GM19240 (cell line): ENCODE results near the gene KRT79.
"Not testable (repeated sequence)": the region's sequence is repeated elsewhere in the genome, so short reads cannot be mapped to it uniquely, and the experiment has no call there.

Experiments used
- DNase-seq: peaks from one replicate; pipeline ENCODE4 v3.0.0; 2011; ENCODE audit warnings: low spot score; ENCODE audit not compliant: insufficient read length

KRT79 gene

GRCh38 chr12:52861511-52861910 is 27.4 kb upstream of the KRT79 start:
- DNase-seq: no peak

- DNase-seq: no peak
Observed at GRCh38 chr12:52860102-52860823, 26.2 kb upstream of the KRT79 start.

DNA sequence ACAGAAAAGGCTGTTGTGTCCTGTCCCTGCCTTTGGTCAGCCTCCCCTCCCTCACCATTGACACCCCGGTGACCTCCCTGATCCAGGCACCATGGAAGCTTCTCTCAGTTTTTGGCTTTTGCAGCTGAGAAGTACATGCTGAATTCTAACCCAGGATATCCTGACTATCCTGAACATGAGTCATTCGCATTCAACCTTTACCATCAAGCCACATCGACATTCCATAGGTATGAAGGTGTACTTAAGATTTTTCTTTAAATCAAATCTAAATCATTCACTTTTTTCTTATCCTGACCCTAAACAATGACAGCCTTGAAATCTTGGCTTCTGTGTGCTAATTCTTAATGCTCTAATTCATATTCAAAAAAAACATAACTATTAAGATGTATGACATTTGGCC is 23.4 kb upstream of the KRT79 start:
- DNase-seq: no peak

- no peak for DNase-seq
Observed at GRCh38 chr12:52856787-52857186, 22.7 kb upstream of the KRT79 start.

DNA sequence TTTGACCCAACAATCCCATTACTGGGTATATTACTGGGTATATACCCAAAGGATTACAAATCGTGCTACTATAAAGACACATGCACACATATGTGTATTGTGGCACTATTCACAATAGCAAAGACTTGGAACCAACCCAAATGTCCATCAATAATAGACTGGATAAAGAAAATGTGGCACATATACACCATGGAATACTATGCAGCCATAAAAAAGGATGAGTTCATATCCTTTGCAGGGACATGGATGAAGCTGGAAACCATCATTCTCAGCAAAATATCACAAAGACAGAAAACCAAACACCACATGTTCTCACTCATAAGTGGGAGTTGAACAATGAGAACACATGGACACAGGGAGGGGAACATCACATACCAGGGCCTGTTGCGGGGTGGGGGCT is 22.0 kb upstream of the KRT79 start:
- DNase-seq: not testable (repeated sequence)

- no peak for DNase-seq
Observed at GRCh38 chr12:52851787-52852186, 17.7 kb upstream of the KRT79 start.

DNA sequence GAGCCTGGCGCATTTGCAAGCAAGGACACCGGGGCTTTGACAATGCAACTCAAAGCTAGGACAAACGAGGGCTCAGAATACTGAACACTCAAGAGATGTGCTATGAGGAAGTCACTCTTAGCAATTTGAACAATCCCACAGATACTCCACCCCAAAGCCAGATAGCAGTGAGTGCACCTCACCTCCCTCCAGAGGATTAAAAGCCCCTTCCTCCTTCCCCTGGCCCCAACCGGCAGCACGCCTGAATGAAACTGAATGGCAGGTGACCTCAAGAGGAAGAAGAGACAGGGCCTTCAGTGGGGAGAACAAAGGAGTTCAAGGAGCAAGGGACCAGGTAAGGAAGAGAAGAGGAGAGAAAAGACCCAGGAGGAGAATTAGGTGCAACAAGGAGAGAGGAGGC is 16.6 kb upstream of the KRT79 start:
- DNase-seq: no peak

DNA sequence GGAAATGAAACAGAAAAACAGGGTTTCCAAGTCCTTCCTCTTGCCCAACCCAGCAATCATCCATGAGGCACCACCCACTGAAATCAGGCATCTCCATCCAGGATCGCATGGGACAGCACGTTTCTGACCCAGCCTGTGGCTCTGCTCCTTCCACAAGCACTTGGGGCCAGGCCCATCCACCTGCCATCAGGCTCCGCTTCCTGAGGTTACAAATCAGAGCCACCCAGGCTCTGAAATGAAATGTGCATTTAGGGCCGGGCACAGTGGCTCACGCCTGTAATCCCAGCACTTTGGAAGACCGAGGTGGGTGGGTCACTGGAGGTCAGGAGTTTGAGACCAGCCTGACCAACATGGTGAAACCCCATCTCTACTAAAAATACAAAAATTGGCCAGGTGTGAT is 15.4 kb upstream of the KRT79 start:
- DNase-seq: no peak

- DNase-seq: no peak
Observed at GRCh38 chr12:52848661-52849255, 14.6 kb upstream of the KRT79 start, which contains the start of gene KRT78. TSS of gene KRT78 (minus strand) at chr12:52848994. CDS start at chr12:52848930, 64 bp downstream.

DNA sequence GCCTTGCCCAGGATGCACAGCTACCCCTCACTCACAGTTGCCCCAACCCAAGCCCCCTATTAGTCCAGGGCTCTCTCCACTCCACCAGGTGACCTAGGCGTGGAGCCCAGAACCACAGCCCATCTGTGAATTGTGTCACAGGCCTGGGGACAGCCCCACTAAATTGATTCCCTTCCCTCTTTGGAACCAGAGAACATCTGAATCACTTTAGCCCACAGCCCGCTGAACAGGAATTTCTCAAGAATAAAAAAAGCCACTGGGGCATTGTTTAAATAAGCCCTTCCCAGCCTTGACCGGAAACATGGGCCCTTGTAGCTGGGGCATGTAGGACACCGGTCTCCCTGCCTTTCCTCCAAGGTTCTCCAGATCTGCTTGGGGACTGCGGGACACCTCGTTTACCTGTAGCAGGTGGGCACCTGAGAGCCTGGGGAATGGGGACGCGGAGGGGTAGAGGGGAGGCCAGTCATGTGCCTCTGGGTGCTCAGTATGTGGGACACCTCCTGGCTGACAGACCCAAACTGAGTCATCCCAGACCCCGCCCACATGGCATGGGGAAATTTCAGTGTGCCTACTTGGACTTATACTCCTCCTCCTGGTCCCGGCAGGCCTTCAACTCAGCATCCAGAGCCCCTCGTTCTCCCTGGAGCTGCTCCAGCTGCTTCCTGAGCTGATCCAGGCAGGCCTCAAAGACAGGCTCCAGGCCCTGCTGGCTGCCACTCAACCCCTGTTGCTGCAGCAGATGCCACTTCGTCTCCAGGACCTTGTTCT is 13.4 kb upstream of the KRT79 start:
- DNase-seq: no peak

DNA sequence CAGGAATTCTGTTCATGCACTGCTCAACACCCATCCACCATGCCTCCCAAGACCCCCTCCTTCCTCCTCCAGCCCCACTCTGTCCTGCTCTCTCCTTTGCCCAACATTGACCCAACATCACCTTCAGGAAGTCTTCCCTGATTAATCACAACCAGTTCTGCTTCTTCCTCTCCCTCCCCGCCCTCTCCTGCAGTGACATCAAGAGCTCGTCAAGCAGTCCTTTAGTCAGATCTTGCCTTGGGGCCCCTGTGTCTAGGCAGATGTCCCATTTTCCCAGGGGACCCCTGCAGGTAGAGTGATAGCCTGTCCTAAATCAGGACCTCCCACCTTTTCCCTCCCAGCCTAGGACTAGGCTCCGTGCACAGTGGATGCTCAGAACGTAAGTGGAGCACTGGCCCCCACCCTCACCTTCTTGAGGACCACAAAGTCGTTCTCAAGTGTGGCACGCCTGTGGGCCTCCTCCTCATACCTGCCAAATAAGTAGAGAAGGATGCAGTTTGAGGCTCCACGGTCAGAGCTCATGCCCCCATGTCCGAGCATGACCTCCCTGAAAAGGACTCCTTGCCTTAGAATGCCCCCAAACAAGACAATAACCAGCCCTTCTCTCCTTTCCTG is 12.4 kb upstream of the KRT79 start:
- no peak for DNase-seq

GRCh38 chr12:52845946-52846345 is 11.8 kb upstream of the KRT79 start:
- DNase-seq: no peak

- no peak for DNase-seq
Observed at GRCh38 chr12:52844386-52844785, 10.3 kb upstream of the KRT79 start.

- DNase-seq: no peak
Observed at GRCh38 chr12:52839436-52840105, 5.5 kb upstream of the KRT79 start.

- no peak for DNase-seq
Observed at GRCh38 chr12:52838609-52839435, 4.7 kb upstream of the KRT79 start.

GRCh38 chr12:52837781-52838608 is 3.9 kb upstream of the KRT79 start:
- DNase-seq: no peak

DNA sequence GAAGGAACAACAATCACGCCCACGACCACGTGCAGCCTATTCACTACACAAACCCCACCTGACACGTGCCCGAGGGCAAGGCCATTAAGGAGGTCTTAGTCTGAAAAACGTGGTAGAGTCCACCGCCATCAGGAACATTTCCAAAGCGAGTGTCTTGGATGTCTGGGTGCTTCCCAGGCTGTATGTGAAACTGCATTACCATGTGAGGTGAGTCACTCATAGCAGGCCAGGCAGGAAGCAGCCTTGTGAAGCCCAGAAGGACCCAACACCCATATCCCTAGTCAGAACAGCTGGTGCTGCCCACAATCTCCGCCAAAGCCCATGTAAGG is 3.3 kb upstream of the KRT79 start:
- no peak for DNase-seq

- no peak for DNase-seq
Observed at GRCh38 chr12:52836491-52837412, 2.6 kb upstream of the KRT79 start.

DNA sequence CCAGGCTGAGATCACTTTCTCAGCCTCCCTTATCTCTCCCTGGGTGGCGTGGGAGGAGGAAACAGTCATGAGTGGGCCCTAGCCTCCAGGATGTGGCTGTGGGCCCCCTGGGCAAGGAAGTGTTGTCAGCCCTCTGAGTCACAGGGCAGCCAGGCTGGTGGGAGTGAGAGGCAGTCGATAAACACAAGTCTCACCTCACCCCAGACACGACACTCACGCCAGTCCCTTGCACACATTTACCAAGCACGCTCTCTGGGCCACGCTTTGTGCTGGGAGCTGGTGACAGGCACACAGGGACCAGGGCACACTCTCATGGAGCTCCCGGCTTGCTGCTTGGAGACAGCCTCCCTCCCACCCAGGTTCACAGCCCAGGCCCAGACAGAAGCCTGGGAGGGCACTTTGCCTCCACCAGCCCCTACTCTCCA is 1.9 kb upstream of the KRT79 start:
- no peak for DNase-seq
